Fibroblast of lung (primary cell): ENCODE measurements around the gene GALNT18. TPM values are rescaled to one million over a fixed set of nuclear protein-coding genes. Genes with fewer than 3 reads are reported as not detected.
A peak's percentile ranks its signal among the peaks of the same experiment; 100 is the strongest.

Experiments
- DNase-seq, 2 donors: peaks; one replicate each; pipeline versions ENCODE4 v3.0.0 to v3.0.0-alpha.2; 2010; ENCODE audit warnings: low read depth in 2 of 2
- H2AFZ ChIP-seq: 2 replicates; pipeline ENCODE4 v1.5.1; 2012; ENCODE audit warnings: low read length, control low read depth, inconsistent platforms
- H3K27ac ChIP-seq: 2 replicates; pipeline ENCODE4 v1.5.1; 2011; ENCODE audit warnings: low read length, control low read depth; ENCODE audit not compliant: insufficient read depth
- H3K27me3 ChIP-seq: 2 replicates; pipeline ENCODE4 v1.5.1; 2011; ENCODE audit warnings: mild to moderate bottlenecking, low read length; ENCODE audit not compliant: control insufficient read depth, insufficient read depth
- H3K36me3 ChIP-seq: 2 replicates; pipeline ENCODE4 v1.5.1; 2011; ENCODE audit warnings: low read length; ENCODE audit not compliant: control insufficient read depth, insufficient read depth
- H3K4me1 ChIP-seq: 2 replicates; pipeline ENCODE4 v1.5.1; 2011; ENCODE audit warnings: low read length; ENCODE audit not compliant: control insufficient read depth, insufficient read depth; ENCODE audit errors: extremely low read depth
- H3K4me2 ChIP-seq: 2 replicates; pipeline ENCODE4 v1.5.1; 2011; ENCODE audit warnings: low read length, control low read depth; ENCODE audit not compliant: insufficient read depth; ENCODE audit errors: extremely low read depth
- H3K4me3 ChIP-seq, 4 experiments: fragments of 200-600 bp in 1 of 4; sonication (generic) in 1 of 4; replicated peaks in 1 of 4; 2 replicates each; pipeline ENCODE4 v1.5.1; 2011 to 2016; ENCODE audit warnings: low read length in 4 of 4, low read depth in 3 of 4, mild to moderate bottlenecking in 3 of 4, control low read depth in 2 of 4, inconsistent platforms in 1 of 4, mixed read lengths in 1 of 4; ENCODE audit not compliant: insufficient read depth in 1 of 4; ENCODE audit errors: control extremely low read depth in 1 of 4
- H3K79me2 ChIP-seq: 2 replicates; pipeline ENCODE4 v1.5.1; 2012; ENCODE audit warnings: mild to moderate bottlenecking, low read length, inconsistent platforms; ENCODE audit not compliant: control insufficient read depth, insufficient read depth
- H3K9ac ChIP-seq: 2 replicates; pipeline ENCODE4 v1.5.1; 2011; ENCODE audit warnings: mild to moderate bottlenecking, low read length, control low read depth; ENCODE audit not compliant: insufficient read depth
- H3K9me3 ChIP-seq: 2 replicates; pipeline ENCODE4 v1.5.1; 2012; ENCODE audit warnings: low read depth, low read length; ENCODE audit not compliant: control insufficient read depth, insufficient read depth
- H4K20me1 ChIP-seq: 2 replicates; pipeline ENCODE4 v1.5.1; 2011; ENCODE audit warnings: low read length; ENCODE audit not compliant: control insufficient read depth, insufficient read depth; ENCODE audit errors: extremely low read depth
- EZH2 ChIP-seq: IDR thresholded peaks from 2 replicates; pipeline ENCODE4 v1.5.1; 2012; ENCODE audit warnings: low read length, control low read depth, mild to moderate bottlenecking; ENCODE audit errors: missing control alignments
- polyA plus RNA-seq, 2 donors: library from polyadenylated mRNA; depleted of rRNA in 1 of 2; stranded (reverse) in 1 of 2; unstranded in 1 of 2; fragments of >200 nt; gene quantifications; 2 replicates each; pipeline ENCODE4 v1.2.1, GENCODE V29; 2011 to 2012; ENCODE audit warnings: missing spikeins in 1 of 2
- total RNA-seq: library from RNA; depleted of rRNA; stranded (reverse); fragments of >200 nt; gene quantifications from 2 replicates; pipeline ENCODE4 v1.2.1, GENCODE V29; 2014
- TF ChIP-seq, protein P1 (sequence below), 2 donors: IDR thresholded peaks in 1 of 2; conservative IDR thresholded peaks in 1 of 2; 1 replicate in 1 of 2; 2 replicates in 1 of 2; pipeline ENCODE4 v1.5.1; 2011 to 2012; ENCODE audit warnings: low read length in 2 of 2, control low read depth in 1 of 2, inconsistent platforms in 1 of 2, low read depth in 1 of 2, mild to moderate bottlenecking in 1 of 2

Gene GALNT18
- total and polyA plus RNA-seq, 2 donors (not counting 1 experiment from before 2014, with no cell fraction given) = 0.50 to 19.3 TPM

DNA sequence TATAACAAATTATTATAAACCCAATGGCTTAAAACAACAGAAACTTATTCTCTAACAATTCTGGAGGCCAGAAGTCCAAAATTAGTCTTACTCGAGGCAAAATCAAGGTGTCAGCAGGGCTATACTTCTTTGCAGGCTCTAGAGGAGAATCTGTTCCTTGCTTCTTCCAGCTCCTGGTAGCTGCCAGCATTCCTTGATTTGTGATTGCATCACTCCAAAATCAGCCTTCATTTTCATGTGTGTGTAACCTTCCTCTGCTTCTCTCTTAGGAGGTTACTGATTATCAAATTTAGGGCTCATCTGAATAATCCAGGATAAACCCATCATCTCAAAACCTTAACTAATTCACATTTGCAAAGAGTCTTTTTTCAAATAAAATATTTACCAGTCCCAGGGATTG lies 23.6 kb downstream of the GALNT18 start:
- H3K4me1 ChIP-seq = no peaks in the 10 kb centered on the region
- no peak overlapping the region for H2AFZ ChIP-seq
- H3K27me3 ChIP-seq = no peaks in the 10 kb centered on the region
- no peak overlapping the region for H3K9ac ChIP-seq
- no peak overlapping the region for H3K4me3 ChIP-seq
- H4K20me1 ChIP-seq = no peaks in the 10 kb centered on the region
- H3K27ac ChIP-seq = no peak overlapping the region
- H3K4me2 ChIP-seq = no peak overlapping the region
- no peaks in the 10 kb centered on the region for H3K79me2 ChIP-seq
- DNase-seq = no peak
- H3K9me3 ChIP-seq = no peaks in the 10 kb centered on the region
- TF ChIP-seq, protein P1, sequence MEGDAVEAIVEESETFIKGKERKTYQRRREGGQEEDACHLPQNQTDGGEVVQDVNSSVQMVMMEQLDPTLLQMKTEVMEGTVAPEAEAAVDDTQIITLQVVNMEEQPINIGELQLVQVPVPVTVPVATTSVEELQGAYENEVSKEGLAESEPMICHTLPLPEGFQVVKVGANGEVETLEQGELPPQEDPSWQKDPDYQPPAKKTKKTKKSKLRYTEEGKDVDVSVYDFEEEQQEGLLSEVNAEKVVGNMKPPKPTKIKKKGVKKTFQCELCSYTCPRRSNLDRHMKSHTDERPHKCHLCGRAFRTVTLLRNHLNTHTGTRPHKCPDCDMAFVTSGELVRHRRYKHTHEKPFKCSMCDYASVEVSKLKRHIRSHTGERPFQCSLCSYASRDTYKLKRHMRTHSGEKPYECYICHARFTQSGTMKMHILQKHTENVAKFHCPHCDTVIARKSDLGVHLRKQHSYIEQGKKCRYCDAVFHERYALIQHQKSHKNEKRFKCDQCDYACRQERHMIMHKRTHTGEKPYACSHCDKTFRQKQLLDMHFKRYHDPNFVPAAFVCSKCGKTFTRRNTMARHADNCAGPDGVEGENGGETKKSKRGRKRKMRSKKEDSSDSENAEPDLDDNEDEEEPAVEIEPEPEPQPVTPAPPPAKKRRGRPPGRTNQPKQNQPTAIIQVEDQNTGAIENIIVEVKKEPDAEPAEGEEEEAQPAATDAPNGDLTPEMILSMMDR (conservative IDR thresholded peaks at IDR 0.05 in 1 of 2, IDR thresholded peaks at IDR 0.05 in 1 of 2; ENCODE audit: low read depth in 1 of 2, low read length in 2 of 2) = no peak
- no peak for TF ChIP-seq EZH2
- no peaks in the 10 kb centered on the region for H3K36me3 ChIP-seq

DNA sequence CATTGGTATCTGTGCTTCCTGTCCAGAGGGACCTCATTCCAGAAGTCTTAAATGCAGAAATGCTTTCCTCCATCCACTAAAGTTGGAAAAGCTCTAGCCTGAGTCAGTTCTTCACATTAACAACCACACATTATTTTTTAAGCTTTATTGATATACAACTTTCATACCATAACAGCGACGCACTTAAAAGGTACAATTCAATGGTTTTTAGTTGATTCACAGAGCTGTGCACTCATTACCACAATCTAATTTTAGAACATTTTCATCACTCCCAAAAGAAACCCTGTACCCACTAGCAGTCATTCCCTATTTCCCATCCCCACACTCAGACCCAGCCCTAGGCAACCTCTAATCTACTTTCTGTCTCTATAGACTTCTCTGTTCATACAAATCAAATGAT lies 27.6 kb downstream of the GALNT18 start:
- no peaks in the 10 kb centered on the region for H4K20me1 ChIP-seq
- H3K4me2 ChIP-seq = no peak overlapping the region
- H3K27ac ChIP-seq = peak overlapping the region; percentile 4
- no peaks in the 10 kb centered on the region for H3K79me2 ChIP-seq
- no peaks in the 10 kb centered on the region for H3K4me1 ChIP-seq
- H3K9ac ChIP-seq = no peak overlapping the region
- no peak overlapping the region for H3K4me3 ChIP-seq
- H3K36me3 ChIP-seq = no peaks in the 10 kb centered on the region
- no peaks in the 10 kb centered on the region for H3K27me3 ChIP-seq
- no peak overlapping the region for H2AFZ ChIP-seq
- H3K9me3 ChIP-seq = no peaks in the 10 kb centered on the region
- no peak for DNase-seq
- TF ChIP-seq, protein P1 (conservative IDR thresholded peaks at IDR 0.05 in 1 of 2, IDR thresholded peaks at IDR 0.05 in 1 of 2; ENCODE audit: low read depth in 1 of 2, low read length in 2 of 2) = no peak
- TF ChIP-seq EZH2 = no peak

DNA sequence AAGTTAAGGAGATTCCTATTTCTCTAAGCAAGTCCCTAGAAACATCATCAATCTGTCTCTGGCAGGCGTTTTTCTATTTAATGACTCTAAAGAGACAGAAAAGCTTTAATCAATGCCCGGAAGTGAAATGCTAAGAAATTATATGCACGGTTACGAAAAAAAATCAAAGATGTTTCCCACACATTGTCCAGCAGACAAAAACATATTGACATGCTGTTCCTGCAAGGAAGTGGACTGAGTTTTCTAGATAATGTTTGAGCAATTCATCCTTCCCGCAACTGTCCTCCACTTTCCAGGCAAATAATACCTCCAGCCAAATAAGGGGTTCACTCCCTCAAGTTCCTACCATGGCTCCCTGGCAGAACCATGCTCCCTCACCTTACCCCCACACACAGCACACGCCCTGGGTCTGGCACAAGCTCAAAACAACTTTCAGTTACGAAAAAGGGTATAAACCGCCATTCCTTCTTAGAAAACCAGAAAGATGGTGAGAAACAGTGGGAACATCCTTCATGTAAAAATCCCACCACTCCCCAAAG lies 29.6 kb downstream of the GALNT18 start:
- Histone ChIP-seq H3K4me2 (no peak overlapping the region), H3K79me2 (no peaks in the 10 kb centered on the region), H4K20me1 (no peaks in the 10 kb centered on the region), H3K4me3 (no peak overlapping the region), H3K9ac (no peak overlapping the region), H3K27me3 (no peaks in the 10 kb centered on the region), H3K27ac (no peak overlapping the region), H2AFZ (no peak overlapping the region), H3K9me3 (no peaks in the 10 kb centered on the region), H3K36me3 (no peaks in the 10 kb centered on the region), H3K4me1 (no peaks in the 10 kb centered on the region)
- DNase-seq = no peak
- TF ChIP-seq, protein P1 (conservative IDR thresholded peaks at IDR 0.05 in 1 of 2, IDR thresholded peaks at IDR 0.05 in 1 of 2; ENCODE audit: low read depth in 1 of 2, low read length in 2 of 2) = no peak
- TF ChIP-seq EZH2 = no peak
